ENCODE data around the gene SLC22A13. TPM values are rescaled to one million over a fixed set of nuclear protein-coding genes. Genes with fewer than 3 reads are reported as not detected.
"Not testable (repeated sequence)": the region's sequence is repeated elsewhere in the genome, so short reads cannot be mapped to it uniquely, and the experiment has no call there.

SLC22A13 gene
- polyA plus RNA-seq, 3 donors: 0.03 to 0.06 TPM; not detected in 1

- 79 to 87% (median 85%) methylated on average over 22 of the region's 22 CpGs for WGBS, 3 donors
- H3K27ac ChIP-seq (ENCODE audit: low read depth, low read length): no peak overlapping the region
Measured at GRCh38 chr3:38316356-38317191, 51.0 kb downstream of the SLC22A13 start.

GRCh38 chr3:38317192-38317759 is 51.7 kb downstream of the SLC22A13 start:
- 59 to 91% (median 64%) methylated on average over 7 of the region's 7 CpGs for WGBS, 3 donors

DNA sequence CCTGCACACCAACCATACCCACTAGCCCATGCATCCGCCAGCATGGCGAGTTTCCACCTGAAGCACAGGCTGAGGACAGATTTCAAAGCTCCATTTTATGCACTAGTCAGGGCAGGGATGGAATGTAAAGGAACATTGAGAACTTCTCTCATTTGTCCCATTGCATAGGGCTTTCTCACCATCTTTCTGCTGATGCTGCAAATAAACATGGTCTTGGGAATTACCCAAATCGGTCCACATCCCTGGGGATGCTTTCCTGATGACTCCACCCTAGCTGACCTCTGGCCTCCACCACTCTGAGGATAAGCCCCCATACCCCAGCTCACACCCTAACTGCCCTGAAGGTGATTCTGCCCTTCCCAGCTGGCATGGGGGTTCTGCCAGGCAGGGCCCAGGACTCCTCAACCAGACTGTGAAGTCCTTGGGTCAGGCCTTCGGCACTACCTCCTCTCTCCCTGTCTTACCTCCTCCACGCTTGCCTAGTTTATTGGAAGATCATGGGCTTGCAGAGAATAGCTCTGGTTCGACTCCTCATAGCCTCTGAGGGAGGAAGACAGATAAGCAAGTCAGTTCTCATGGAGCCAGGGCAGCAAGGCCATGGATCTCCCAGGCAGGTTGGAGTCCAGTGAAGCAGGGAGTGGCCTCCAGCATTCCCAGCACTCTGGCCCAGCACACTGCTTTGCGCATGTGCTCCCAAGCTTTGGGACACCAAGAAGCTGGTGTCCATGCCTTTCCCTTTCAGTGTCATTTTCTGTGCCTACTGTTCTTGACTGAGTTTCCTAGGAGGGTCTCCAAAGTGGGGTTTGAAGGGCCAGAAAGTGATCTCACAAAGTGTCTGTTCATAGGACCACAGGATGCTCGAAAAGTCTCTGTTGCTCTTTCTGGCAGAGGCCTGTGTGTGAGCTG is 53.4 kb downstream of the SLC22A13 start:
- WGBS, 3 donors: 90 to 93% (median 92%) methylated on average over 8 of the region's 8 CpGs

More at GRCh38 chr3:38317192-38317759, 51.7 kb downstream of the SLC22A13 start:
- H3K27ac ChIP-seq (ENCODE audit: low read depth, low read length): no peak overlapping the region

GRCh38 chr3:38320638-38321037 is 55.0 kb downstream of the SLC22A13 start:
- WGBS, 3 donors: 91 to 93% (median 93%) methylated on average over 4 of the region's 4 CpGs
- H3K27ac ChIP-seq (ENCODE audit: low read depth, low read length): not testable (repeated sequence)

More for the DNA sequence above, 53.4 kb downstream of the SLC22A13 start:
- no peak overlapping the region for H3K27ac ChIP-seq (ENCODE audit: low read depth, low read length)

GRCh38 chr3:38323060-38323459 is 57.4 kb downstream of the SLC22A13 start:
- no peak overlapping the region for H3K27ac ChIP-seq (ENCODE audit: low read depth, low read length)
- 87 to 93% (median 88%) methylated on average over 1 of the region's 1 CpG for WGBS, 3 donors

DNA sequence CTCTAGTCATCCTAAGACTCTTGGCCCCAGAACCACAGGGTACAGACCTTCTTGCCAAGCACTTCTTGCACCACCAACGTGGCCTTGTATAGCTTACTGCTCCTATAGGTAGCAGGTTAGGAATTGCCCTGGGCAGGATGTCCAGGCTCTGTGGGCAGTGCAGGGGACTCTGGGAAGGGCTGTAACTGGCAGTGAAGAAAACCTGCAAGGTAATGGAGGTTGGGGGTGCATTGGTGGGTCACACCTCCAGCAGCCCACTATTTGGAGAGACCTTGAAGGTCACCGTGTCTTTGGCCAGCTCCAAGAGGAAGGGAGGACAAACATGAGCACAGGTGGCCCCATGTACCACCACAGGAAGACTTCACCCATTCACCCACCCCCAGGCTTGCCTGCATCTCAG is 59.6 kb downstream of the SLC22A13 start:
- no peak overlapping the region for H3K27ac ChIP-seq (ENCODE audit: low read depth, low read length)
- 69 to 89% (median 89%) methylated on average over 2 of the region's 2 CpGs for WGBS, 3 donors

DNA sequence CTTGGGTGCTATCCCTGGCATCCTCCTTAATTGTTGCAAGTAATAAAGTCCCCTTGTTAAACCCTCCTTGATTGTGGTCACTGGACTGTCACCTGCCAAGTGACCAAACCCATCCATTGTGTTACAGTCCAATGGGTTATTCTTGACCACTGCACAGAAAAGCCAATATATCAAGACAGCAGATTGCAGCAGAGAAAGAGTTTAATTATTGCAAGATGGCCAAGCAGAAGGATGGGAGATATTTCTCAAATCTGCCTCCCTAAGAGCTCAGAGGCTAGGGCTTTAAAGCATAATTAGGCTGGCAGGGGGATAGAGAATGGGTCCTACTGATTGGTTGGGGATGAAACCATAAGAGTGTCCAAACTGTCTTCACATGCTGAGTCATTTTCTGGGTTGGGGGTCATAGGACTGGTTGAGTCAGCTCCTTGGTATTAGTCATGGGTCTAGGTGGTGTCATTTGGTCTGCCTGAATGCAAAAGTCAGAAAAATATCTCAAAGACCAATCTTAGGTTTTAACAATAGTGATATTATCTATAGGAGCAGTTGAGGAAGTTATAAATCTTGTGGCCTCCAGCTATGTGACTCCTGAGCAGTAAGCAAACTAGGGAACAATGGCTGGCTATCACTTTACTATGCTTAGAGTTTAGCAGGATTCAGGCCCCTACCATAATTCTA is 61.9 kb downstream of the SLC22A13 start:
- no peak overlapping the region for H3K27ac ChIP-seq (ENCODE audit: low read depth, low read length)

Other genes with a start within 250 kb of the SLC22A13 start
- 10 to 100 TPM in 2 of 3 donors, 1 to 10 TPM in 1; 8.3 to 22.5 (median 12.0) TPM for gene PLCD1, start 236.2 kb upstream of the SLC22A13 start, polyA plus RNA-seq
- gene DLEC1, start 226.6 kb upstream of the SLC22A13 start, polyA plus RNA-seq: under 1 TPM; 0.22 to 0.71 (median 0.34) TPM
- 10 to 100 TPM; 55.3 to 84.9 (median 67.1) TPM for gene ACAA1, start 128.7 kb upstream of the SLC22A13 start, polyA plus RNA-seq
- gene MYD88, start 127.2 kb upstream of the SLC22A13 start, polyA plus RNA-seq: 10 to 100 TPM; 11.9 to 37.7 (median 35.8) TPM
- 10 to 100 TPM in 2 of 3 donors, 1 to 10 TPM in 1; 7.3 to 17.7 (median 11.0) TPM for gene OXSR1, start 100.3 kb upstream of the SLC22A13 start, polyA plus RNA-seq
- gene SLC22A14, start 16.5 kb downstream of the SLC22A13 start, polyA plus RNA-seq: under 1 TPM; 0.07 to 0.16 (median 0.11) TPM
- 1 to 10 TPM; 1.3 to 2.7 (median 1.4) TPM for gene XYLB, start 81.0 kb downstream of the SLC22A13 start, polyA plus RNA-seq
- gene ACVR2B, start 188.1 kb downstream of the SLC22A13 start, polyA plus RNA-seq: 1 to 10 TPM in 1 of 3 donors, under 1 TPM in 2; 0.45 to 1.3 (median 0.56) TPM
- 1 to 10 TPM; 2.2 to 7.8 (median 3.0) TPM for gene EXOG, start 230.5 kb downstream of the SLC22A13 start, polyA plus RNA-seq